Endothelial cell of umbilical vein (primary cell): Measurements from ENCODE around the gene TRIM42. TPM values are rescaled to one million over a fixed set of nuclear protein-coding genes. Genes with fewer than 3 reads are reported as not detected.

Source experiments
- BruUV-seq: library from RNA; stranded (reverse); fragments of 400-500 nt; replicated peaks from 2 replicates; lab custom pipeline; 2021; lab: Mats Ljungman, UMichigan
- CTCF ChIA-PET: fragments of 300-600, 350-600 bp; sonication (Branson Sonifier 250); formaldehyde crosslinking; loops from one replicate; lab custom pipeline; 2021; ENCODE audit warnings: antibody characterized with exemption, inconsistent platforms; lab: Charles Lee
- POLR2A ChIA-PET: fragments of 300-600, 350-600 bp; sonication (Branson Sonifier 250); formaldehyde crosslinking; loops from one replicate; lab custom pipeline; 2021; ENCODE audit warnings: antibody characterized with exemption, inconsistent platforms; lab: Charles Lee
- DNase-seq: peaks from one replicate; pipeline ENCODE4 v3.0.0-alpha.2; 2011; ENCODE audit warnings: low read depth, low spot score
- FAIRE-seq: peaks from 2 replicates; lab custom pipeline; 2011; peaks lifted over from hg19 to GRCh38; lab: Jason Lieb, UNC
- H2AFZ ChIP-seq: 2 replicates; pipeline ENCODE4 v1.6.0; 2012; ENCODE audit warnings: low read depth, low read length, control low read depth, inconsistent platforms
- H3K27ac ChIP-seq: 2 replicates; pipeline ENCODE4 v1.5.1; 2011; ENCODE audit warnings: low read depth, mild to moderate bottlenecking, control low read depth, low read length, moderate library complexity; ENCODE audit not compliant: insufficient read depth
- H3K27me3 ChIP-seq, 2 experiments: 2 replicates each; pipeline versions ENCODE4 v1.6.0 to v1.6.1; 2011; ENCODE audit warnings: low read length in 2 of 2, mixed read lengths in 1 of 2; ENCODE audit not compliant: control insufficient read depth in 2 of 2, insufficient read depth in 2 of 2
- H3K36me3 ChIP-seq, 2 experiments: 2 replicates in 1 of 2; 3 replicates in 1 of 2; pipeline ENCODE4 v1.5.1; 2011; ENCODE audit warnings: low read length in 2 of 2, mild to moderate bottlenecking in 1 of 2, moderate library complexity in 1 of 2; ENCODE audit not compliant: control insufficient read depth in 2 of 2, insufficient read depth in 2 of 2; ENCODE audit errors: extremely low read depth in 1 of 2
- H3K4me1 ChIP-seq: 3 replicates; pipeline ENCODE4 v1.5.1; 2011; ENCODE audit warnings: mild to moderate bottlenecking, low read length; ENCODE audit not compliant: control insufficient read depth, insufficient read depth; ENCODE audit errors: extremely low read depth
- H3K4me2 ChIP-seq: 2 replicates; pipeline ENCODE4 v1.6.1; 2011; ENCODE audit warnings: low read length, control low read depth, mixed read lengths; ENCODE audit not compliant: insufficient read depth
- H3K4me3 ChIP-seq, 3 experiments: fragments of 200-600 bp in 1 of 3; sonication (generic), shearing (Covaris generic) in 1 of 3; replicated peaks in 1 of 3; 2 replicates each; pipeline ENCODE4 v1.5.1; 2011 to 2016; ENCODE audit warnings: control low read depth in 3 of 3, low read length in 3 of 3, mild to moderate bottlenecking in 2 of 3, inconsistent platforms in 1 of 3, low read depth in 1 of 3, moderate library complexity in 1 of 3; ENCODE audit not compliant: insufficient read depth in 1 of 3
- H3K79me2 ChIP-seq: 2 replicates; pipeline ENCODE4 v1.6.0; 2012; ENCODE audit warnings: low read length, inconsistent platforms; ENCODE audit not compliant: control insufficient read depth, insufficient read depth
- H3K9ac ChIP-seq: replicated peaks from 2 replicates; pipeline ENCODE3; 2011; ENCODE audit warnings: low read length, control low read depth; ENCODE audit not compliant: insufficient read depth; ENCODE audit errors: extremely low read depth
- H3K9me1 ChIP-seq: replicated peaks from 3 replicates; pipeline ENCODE4 v1.6.0; 2011; ENCODE audit warnings: mild to moderate bottlenecking, low read length; ENCODE audit not compliant: control insufficient read depth, insufficient read depth; ENCODE audit errors: extremely low read depth
- H3K9me3 ChIP-seq: replicated peaks from 2 replicates; pipeline ENCODE4 v1.5.1; 2012; ENCODE audit warnings: low read length, inconsistent platforms; ENCODE audit not compliant: control insufficient read depth, insufficient read depth
- H4K20me1 ChIP-seq: replicated peaks from 2 replicates; pipeline ENCODE3; 2011; ENCODE audit warnings: mild to moderate bottlenecking, low read length; ENCODE audit not compliant: control insufficient read depth, insufficient read depth; ENCODE audit errors: extremely low read depth
- EZH2 ChIP-seq: IDR thresholded peaks from 2 replicates; pipeline ENCODE4 v1.6.1; 2012; ENCODE audit warnings: borderline replicate concordance, low read depth, mild to moderate bottlenecking, moderate library complexity, low read length, inconsistent platforms; ENCODE audit not compliant: severe bottlenecking
- GATA2 ChIP-seq: IDR thresholded peaks from 2 replicates; pipeline ENCODE4 v1.7.0; 2011; ENCODE audit warnings: low read depth, mild to moderate bottlenecking, moderate library complexity, mixed read lengths, low read length; ENCODE audit not compliant: insufficient read length, insufficient read depth
- JUN ChIP-seq: IDR thresholded peaks from 2 replicates; pipeline ENCODE4 v1.6.1; 2011; ENCODE audit warnings: borderline replicate concordance, low read depth; ENCODE audit not compliant: insufficient read length, insufficient read depth
- MYC ChIP-seq: IDR thresholded peaks from one replicate; pipeline ENCODE4 v1.6.1; 2011; ENCODE audit warnings: mild to moderate bottlenecking, low read depth, low read length
- POLR2A ChIP-seq: IDR thresholded peaks from 2 replicates; pipeline ENCODE4 v1.6.1; 2012; ENCODE audit warnings: low read depth, mild to moderate bottlenecking, control low read depth, low read length
- POLR2AphosphoS5 ChIP-seq: IDR thresholded peaks from 2 replicates; pipeline ENCODE4 v1.6.1; 2012; ENCODE audit warnings: low read depth, mild to moderate bottlenecking, control low read depth, low read length, moderate library complexity; ENCODE audit not compliant: insufficient read depth
- dilution Hi-C: fragments of 300-500 bp; cut with MboI; formaldehyde crosslinking; loops from one replicate; pipeline ENCODE4 v1.15.0; 2019; ENCODE audit warnings: low sequenced_read_pairs; ENCODE audit not compliant: extremely low pct_ligation_motif_present
- intact Hi-C: fragments of 100-400 bp; cut with micrococcal nuclease; formaldehyde crosslinking; loops from one replicate; pipeline ENCODE4 v1.10.0; 2022
- polyA plus RNA-seq, 4 experiments: library from polyadenylated mRNA; depleted of rRNA in 3 of 4; stranded (reverse) in 3 of 4; unstranded in 1 of 4; fragments of >200 nt; gene quantifications; 2 replicates each; pipeline versions ENCODE4 v1.2.1 to v1.2.3, GENCODE V29; 2011 to 2012; ENCODE audit warnings: missing spikeins in 1 of 4
- total RNA-seq: library from RNA; stranded (reverse); gene quantifications from 2 replicates; pipeline ENCODE4 v1.2.3, GENCODE V29; 2021
- TF ChIP-seq, protein P1 (sequence below), 2 donors: IDR thresholded peaks; 1 replicate in 1 of 2; 2 replicates in 1 of 2; pipeline ENCODE4 v1.5.1; 2011; ENCODE audit warnings: low read length in 2 of 2, mild to moderate bottlenecking in 2 of 2, moderate library complexity in 2 of 2, control low read depth in 1 of 2, inconsistent platforms in 1 of 2, low read depth in 1 of 2; ENCODE audit not compliant: insufficient read depth in 1 of 2; ENCODE audit errors: extremely low read depth in 1 of 2

TRIM42 gene
- total and polyA plus RNA-seq, 2 donors (not counting 3 experiments of a cell fraction or from before 2014, with no cell fraction given), result not detected

DNA sequence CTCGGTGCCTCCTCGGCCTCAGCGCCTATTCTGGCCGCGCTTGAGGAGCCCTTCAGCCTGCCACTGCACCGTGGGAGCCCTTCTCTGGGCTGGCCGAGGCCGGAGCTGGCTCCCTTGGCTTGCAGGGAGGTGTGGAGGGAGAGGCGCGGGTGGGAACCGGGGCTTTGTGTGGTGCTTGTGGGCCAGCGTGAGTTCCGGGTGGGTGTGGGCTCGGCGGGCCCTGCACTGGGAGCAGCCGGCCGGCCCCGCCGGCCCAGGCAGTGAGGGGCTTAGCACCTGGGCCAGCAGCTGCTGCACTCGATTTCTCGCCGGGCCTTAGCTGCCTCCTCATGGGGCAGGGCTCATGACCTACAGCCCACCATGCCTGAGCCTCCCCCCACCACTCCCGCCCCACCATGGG is 26.6 kb upstream of the TRIM42 start:
- H3K9me1 ChIP-seq, result no peaks in the 10 kb centered on the region
- TF ChIP-seq, protein P1, sequence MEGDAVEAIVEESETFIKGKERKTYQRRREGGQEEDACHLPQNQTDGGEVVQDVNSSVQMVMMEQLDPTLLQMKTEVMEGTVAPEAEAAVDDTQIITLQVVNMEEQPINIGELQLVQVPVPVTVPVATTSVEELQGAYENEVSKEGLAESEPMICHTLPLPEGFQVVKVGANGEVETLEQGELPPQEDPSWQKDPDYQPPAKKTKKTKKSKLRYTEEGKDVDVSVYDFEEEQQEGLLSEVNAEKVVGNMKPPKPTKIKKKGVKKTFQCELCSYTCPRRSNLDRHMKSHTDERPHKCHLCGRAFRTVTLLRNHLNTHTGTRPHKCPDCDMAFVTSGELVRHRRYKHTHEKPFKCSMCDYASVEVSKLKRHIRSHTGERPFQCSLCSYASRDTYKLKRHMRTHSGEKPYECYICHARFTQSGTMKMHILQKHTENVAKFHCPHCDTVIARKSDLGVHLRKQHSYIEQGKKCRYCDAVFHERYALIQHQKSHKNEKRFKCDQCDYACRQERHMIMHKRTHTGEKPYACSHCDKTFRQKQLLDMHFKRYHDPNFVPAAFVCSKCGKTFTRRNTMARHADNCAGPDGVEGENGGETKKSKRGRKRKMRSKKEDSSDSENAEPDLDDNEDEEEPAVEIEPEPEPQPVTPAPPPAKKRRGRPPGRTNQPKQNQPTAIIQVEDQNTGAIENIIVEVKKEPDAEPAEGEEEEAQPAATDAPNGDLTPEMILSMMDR (IDR thresholded peaks at IDR 0.05; ENCODE audit: extremely low read depth in 1 of 2, insufficient read depth in 1 of 2, low read depth in 1 of 2, low read length in 2 of 2), result no peak
- no peak for TF ChIP-seq JUN
- no peaks in the 10 kb centered on the region for H3K27me3 ChIP-seq
- dilution Hi-C loops (no loop called here), intact Hi-C loops (no loop called here)
- H3K9ac ChIP-seq, result no peak overlapping the region
- no peaks in the 10 kb centered on the region for H4K20me1 ChIP-seq
- no peaks in the 10 kb centered on the region for H3K79me2 ChIP-seq
- H3K36me3 ChIP-seq, result no peaks in the 10 kb centered on the region
- no peak overlapping the region for H2AFZ ChIP-seq
- no peaks in the 10 kb centered on the region for H3K4me1 ChIP-seq
- no TSS peak for BruUV-seq
- no peaks in the 10 kb centered on the region for H3K9me3 ChIP-seq
- CTCF ChIA-PET, result no interaction called here
- H3K4me3 ChIP-seq, result no peak overlapping the region
- H3K27ac ChIP-seq, result no peak overlapping the region
- H3K4me2 ChIP-seq, result no peak overlapping the region
- no peak for DNase-seq
- no peak for FAIRE-seq
- POLR2A ChIA-PET, result no interaction called here

DNA sequence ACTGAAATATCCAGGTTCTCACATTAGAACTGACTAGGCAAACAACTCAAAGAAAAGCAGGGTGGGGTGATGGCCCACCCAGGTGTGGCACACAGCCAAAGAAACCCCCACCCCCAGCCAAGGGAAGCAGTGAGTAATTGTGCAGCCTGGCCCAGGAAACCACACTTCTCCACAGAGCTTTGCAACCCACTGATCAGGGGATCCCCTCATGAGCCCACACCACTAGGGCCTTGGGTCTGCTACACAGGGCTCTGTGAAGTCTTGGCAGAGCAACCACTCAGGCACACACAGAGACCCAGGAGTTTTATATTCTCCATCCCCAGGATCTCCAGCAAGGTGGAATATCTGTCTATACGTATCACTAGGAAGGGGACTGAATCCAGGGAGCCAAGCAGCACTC is 22.2 kb upstream of the TRIM42 start:
- Histone ChIP-seq H3K4me1 (no peaks in the 10 kb centered on the region), H3K36me3 (no peaks in the 10 kb centered on the region), H3K4me2 (no peak overlapping the region), H3K27me3 (no peaks in the 10 kb centered on the region), H3K9ac (no peak overlapping the region), H3K4me3 (no peak overlapping the region), H4K20me1 (no peaks in the 10 kb centered on the region), H3K27ac (no peak overlapping the region), H2AFZ (no peak overlapping the region), H3K9me1 (no peaks in the 10 kb centered on the region), H3K9me3 (no peaks in the 10 kb centered on the region), H3K79me2 (no peaks in the 10 kb centered on the region)
- intact Hi-C loops (no loop called here), dilution Hi-C loops (no loop called here)
- BruUV-seq, result no TSS peak
- ChIA-PET POLR2A (no interaction called here), CTCF (no interaction called here)
- TF ChIP-seq MYC, result no peak
- no peak for TF ChIP-seq EZH2
- TF ChIP-seq POLR2AphosphoS5, result no peak
- no peak for TF ChIP-seq POLR2A
- TF ChIP-seq GATA2, result no peak
- TF ChIP-seq, protein P1 (IDR thresholded peaks at IDR 0.05; ENCODE audit: extremely low read depth in 1 of 2, insufficient read depth in 1 of 2, low read depth in 1 of 2, low read length in 2 of 2), result no peak
- no peak for TF ChIP-seq JUN
- no peak for DNase-seq
- no peak for FAIRE-seq
